Lower leg skin (tissue), 4 donors: ENCODE results near the gene SMPD3. TPM values are rescaled to one million over a fixed set of nuclear protein-coding genes. Genes with fewer than 3 reads are reported as not detected.

ENCODE experiments used
- DNase-seq, 2 donors: peaks; one replicate each; pipeline ENCODE4 v3.0.0-alpha.2; 2019; ENCODE audit warnings: low spot score in 2 of 2
- H3K4me3 ChIP-seq: fragments of 200-600 bp; sonication (generic); 2 replicates; pipeline ENCODE4 v1.5.1; 2017; ENCODE audit warnings: mild to moderate bottlenecking, low read depth; ENCODE audit not compliant: poor library complexity, severe bottlenecking
- POLR2A ChIP-seq, 2 donors: fragments of 450-650 bp; IDR thresholded peaks; one replicate each; pipeline ENCODE4 v1.6.1; 2016 to 2017; ENCODE audit warnings: antibody characterized with exemption in 2 of 2, mild to moderate bottlenecking in 1 of 2, moderate library complexity in 1 of 2
- WGBS, 2 donors: methylation state at CpG; one replicate each; pipeline ENCODE4 v1.1.5; 2018; 5-methylcytosine and 5-hydroxymethylcytosine counted together
- intact Hi-C: fragments of 100-400 bp; cut with DNase I; formaldehyde crosslinking; loops from one replicate; pipeline ENCODE4 v1.15.0; 2023; ENCODE audit warnings: low total_unique reads
- total RNA-seq, 4 donors: library from RNA; depleted of rRNA; stranded (reverse); fragments of >200 nt; gene quantifications; one replicate each; pipeline ENCODE4 v1.1.0, GENCODE V29; 2016
- TF ChIP-seq, protein P1 (sequence below), 3 donors: fragments of 450-650 bp; IDR thresholded peaks; one replicate each; pipeline ENCODE4 v1.5.1; 2016; ENCODE audit warnings: antibody characterized with exemption in 3 of 3, mild to moderate bottlenecking in 3 of 3, moderate library complexity in 2 of 3

The SMPD3 gene
- total RNA-seq, 4 donors from 2014 or later: 30.2 to 135 (median 58.3) TPM

DNA sequence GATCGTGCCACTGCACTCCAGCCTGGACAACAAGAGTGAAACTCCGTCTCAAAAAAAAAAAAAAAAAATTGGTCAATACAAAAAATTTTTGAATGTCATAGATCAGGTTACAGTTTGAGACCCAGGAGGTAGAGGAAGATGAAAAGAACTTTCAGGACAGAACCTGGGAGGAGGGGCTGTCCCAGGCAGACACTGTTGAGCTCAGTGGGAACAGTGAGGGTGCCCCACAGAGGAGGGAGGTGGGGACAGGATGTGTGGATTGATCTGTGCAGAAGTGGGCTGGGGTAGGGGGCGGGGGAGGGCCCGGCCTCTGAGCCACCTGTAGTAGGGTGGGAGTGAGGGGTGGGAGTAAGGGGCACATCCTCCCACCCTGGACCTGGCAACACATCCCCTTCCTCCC is 79.1 kb downstream of the SMPD3 start:
- TF ChIP-seq POLR2A (IDR thresholded peaks at IDR 0.05): no peak
- TF ChIP-seq, protein P1, sequence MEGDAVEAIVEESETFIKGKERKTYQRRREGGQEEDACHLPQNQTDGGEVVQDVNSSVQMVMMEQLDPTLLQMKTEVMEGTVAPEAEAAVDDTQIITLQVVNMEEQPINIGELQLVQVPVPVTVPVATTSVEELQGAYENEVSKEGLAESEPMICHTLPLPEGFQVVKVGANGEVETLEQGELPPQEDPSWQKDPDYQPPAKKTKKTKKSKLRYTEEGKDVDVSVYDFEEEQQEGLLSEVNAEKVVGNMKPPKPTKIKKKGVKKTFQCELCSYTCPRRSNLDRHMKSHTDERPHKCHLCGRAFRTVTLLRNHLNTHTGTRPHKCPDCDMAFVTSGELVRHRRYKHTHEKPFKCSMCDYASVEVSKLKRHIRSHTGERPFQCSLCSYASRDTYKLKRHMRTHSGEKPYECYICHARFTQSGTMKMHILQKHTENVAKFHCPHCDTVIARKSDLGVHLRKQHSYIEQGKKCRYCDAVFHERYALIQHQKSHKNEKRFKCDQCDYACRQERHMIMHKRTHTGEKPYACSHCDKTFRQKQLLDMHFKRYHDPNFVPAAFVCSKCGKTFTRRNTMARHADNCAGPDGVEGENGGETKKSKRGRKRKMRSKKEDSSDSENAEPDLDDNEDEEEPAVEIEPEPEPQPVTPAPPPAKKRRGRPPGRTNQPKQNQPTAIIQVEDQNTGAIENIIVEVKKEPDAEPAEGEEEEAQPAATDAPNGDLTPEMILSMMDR (IDR thresholded peaks at IDR 0.05): no peak
- intact Hi-C loops: no loop called here
- no peak for DNase-seq
- no peak overlapping the region for H3K4me3 ChIP-seq
- WGBS, 2 donors: 79 to 87% methylated on average over 4 of the region's 4 CpGs

DNA sequence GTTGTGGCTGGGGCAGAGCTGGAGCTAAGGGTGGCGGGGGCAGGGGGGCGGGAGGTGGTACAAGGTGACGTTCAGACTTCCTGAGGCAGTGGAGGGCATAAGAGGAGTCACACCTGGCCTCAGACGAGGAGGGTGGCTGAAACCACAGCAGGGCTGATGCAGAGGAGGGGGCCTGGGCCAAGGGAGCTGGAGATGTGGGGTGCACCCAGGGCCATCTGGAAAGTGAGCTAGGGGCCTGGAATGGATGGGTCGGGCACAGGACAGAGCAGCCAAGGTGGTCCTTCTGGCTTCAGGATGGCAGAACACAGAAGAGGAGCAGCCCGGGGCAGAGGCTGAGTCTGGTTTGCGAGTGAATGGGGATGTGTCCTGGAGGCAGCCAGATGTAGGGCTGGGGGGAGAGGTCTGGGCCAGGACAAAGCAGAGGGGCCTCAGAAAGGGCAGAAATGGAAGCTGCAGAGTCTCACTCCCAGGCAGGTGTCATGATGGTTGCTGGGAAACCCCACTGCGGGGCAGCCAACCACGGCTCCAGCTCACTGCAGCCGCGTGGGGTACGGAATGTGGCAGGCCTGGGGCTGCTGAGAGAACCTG is 79.9 kb downstream of the SMPD3 start:
- no peak for DNase-seq
- no peak overlapping the region for H3K4me3 ChIP-seq
- intact Hi-C loops: no loop called here
- TF ChIP-seq POLR2A (IDR thresholded peaks at IDR 0.05): no peak
- TF ChIP-seq, protein P1 (IDR thresholded peaks at IDR 0.05): no peak
- WGBS, 2 donors: 64 to 67% methylated on average over 12 of the region's 12 CpGs

DNA sequence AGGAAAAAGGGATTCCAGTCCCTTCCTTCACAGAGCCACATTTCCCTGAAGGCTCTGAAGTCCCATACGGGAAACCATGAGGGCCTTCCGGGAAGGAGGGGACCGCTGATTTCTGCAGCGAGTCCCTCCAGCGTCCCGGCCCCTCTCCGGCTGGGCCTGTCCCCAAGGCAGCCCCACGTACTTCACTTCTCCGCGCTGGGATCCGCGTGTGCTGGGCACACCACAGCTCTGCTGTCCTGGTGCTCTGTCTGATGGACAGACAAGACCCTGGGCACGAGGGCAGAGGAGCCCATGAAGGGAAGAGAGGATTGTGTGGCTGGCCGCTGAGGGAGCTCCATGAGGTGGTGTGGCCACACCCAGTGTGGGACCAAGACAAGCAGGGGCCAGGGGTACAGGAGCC is 80.4 kb downstream of the SMPD3 start:
- H3K4me3 ChIP-seq: no peak overlapping the region
- 86 to 89% methylated on average over 14 of the region's 14 CpGs for WGBS, 2 donors
- no peak for TF ChIP-seq POLR2A (IDR thresholded peaks at IDR 0.05)
- TF ChIP-seq, protein P1 (IDR thresholded peaks at IDR 0.05): no peak
- intact Hi-C loops: no loop called here
- DNase-seq: no peak

DNA sequence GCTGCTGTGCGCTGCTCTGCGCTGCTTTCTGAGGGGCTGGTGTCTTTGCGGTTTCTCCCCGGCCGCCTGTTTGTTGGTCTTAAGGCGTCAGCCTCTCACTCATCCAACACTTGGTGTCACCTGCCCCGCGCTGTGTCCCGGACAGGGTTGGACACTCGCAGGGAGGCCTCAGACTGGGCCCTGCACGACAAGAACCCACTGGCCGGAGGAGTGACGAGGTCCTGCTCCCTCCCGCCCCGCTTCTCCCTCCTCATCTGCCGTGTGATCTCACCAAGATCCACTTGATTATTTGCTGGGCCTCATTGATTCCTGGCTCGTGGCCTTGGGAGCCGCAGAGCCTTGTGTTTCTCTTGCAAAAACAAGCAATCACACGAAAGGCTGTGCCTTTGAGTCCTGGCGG is 80.9 kb downstream of the SMPD3 start:
- TF ChIP-seq, protein P1 (IDR thresholded peaks at IDR 0.05): no peak
- TF ChIP-seq POLR2A (IDR thresholded peaks at IDR 0.05): no peak
- H3K4me3 ChIP-seq: no peak overlapping the region
- intact Hi-C loops: no loop called here
- WGBS, 2 donors: 82 to 86% methylated on average over 19 of the region's 20 CpGs
- DNase-seq: no peak

DNA sequence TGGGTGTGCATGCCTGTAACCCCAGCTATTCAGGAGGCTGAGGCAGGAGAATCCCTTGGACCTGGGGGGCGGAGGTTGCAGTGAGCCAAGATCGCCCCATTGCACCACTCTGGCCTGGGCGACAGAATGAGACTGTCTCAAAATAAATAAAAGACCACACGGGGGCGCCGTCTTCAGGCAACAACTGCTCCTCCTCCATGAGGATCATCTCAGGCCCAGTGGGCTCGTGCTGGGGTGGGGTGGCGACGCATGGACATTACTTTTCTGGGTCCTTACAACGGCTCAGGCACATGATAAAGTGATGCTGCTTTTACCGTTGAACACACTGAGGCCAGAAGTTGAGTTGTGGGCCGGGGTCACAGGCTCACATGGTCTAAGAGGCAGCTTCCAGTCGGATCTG is 81.3 kb downstream of the SMPD3 start:
- TF ChIP-seq, protein P1 (IDR thresholded peaks at IDR 0.05): no peak
- no peak for TF ChIP-seq POLR2A (IDR thresholded peaks at IDR 0.05)
- intact Hi-C loops: no loop called here
- WGBS, 2 donors: 47 to 48% methylated on average over 13 of the region's 13 CpGs
- DNase-seq: no peak
- no peak overlapping the region for H3K4me3 ChIP-seq

DNA sequence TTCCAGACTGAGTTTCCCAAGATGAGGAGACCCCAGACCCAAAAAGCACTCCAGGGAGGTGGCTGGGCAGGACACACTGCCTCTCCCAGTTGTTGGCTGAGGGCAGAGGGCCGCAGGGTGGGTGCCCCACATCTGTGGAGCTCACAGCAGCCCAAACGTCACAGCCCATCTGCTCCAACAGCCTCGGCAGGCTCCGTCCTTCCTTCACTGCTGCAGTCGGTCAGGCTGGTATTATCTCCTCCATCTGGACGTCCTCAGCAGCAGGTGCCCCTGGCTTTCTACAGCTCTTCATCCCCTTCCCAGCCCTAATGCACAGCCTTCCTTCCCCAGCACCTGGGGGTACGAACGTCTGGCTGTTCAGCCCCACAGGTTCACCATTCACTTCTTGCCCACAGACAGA is 82.2 kb downstream of the SMPD3 start:
- H3K4me3 ChIP-seq: no peak overlapping the region
- no peak for DNase-seq
- WGBS, 2 donors: 47 to 54% methylated on average over 6 to 8 of the region's 8 CpGs
- TF ChIP-seq, protein P1 (IDR thresholded peaks at IDR 0.05): no peak
- no peak for TF ChIP-seq POLR2A (IDR thresholded peaks at IDR 0.05)
- intact Hi-C loops: no loop called here
